Astrocyte of the cerebellum (primary cell): ENCODE data around the gene COA1.
"Not testable (repeated sequence)": the region's sequence is repeated elsewhere in the genome, so short reads cannot be mapped to it uniquely, and the experiment has no call there.

Source experiments
- DNase-seq: peaks from one replicate; pipeline ENCODE4 v3.0.0-alpha.2; 2011; ENCODE audit warnings: low read depth
- H3K4me3 ChIP-seq: 2 replicates; pipeline ENCODE4 v1.5.1; 2011; ENCODE audit warnings: mild to moderate bottlenecking, low read depth, low read length, moderate library complexity
- in situ Hi-C: cut with HindIII; loops from 2 replicates; pipeline ENCODE4 v1.10.0; 2017; ENCODE audit warnings: low sequenced_read_pairs
- TF ChIP-seq, protein P1 (sequence below): IDR thresholded peaks from 2 replicates; pipeline ENCODE4 v1.5.1; 2012; ENCODE audit warnings: low read length, low read depth, moderate library complexity, mild to moderate bottlenecking; ENCODE audit errors: missing control alignments

Gene COA1

DNA sequence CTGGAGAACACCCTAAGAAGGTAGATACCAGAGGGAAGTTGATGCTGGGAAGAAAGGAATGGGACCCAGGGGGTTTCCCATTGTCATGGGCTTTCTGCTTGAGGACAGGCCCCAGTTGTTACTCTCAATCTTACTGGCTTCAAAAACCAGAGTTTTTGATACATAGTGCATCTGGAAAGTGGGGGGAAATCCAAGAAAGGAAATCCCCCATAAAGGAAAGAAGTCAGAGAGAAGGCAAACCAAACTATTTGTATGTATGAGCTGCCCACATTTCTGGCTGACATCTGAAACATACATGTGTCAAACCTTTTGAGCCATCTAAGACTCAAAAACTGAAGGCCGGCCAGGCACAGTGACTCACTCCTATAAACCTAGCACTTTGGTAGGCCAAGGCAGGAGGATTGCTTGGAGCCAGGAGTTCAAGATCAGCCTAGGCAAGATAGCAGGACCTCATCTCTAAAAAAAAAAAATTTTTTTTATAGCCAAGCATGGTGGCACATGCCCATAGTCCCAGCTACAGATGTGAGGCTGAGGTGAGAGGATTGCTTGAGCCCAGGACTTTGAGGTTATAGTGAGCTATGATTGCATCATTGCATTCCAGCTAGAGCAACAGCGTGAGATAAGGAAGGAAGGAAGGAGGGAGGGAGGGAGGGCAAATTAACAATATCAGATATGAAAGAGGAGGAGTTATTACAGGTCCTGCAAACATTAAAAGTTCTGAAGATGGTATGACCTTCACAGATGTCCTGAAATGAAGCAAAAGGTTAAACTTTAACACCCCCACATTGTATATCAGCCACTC is 6.7 kb upstream of the COA1 start:
- DNase-seq, result no peak
- TF ChIP-seq, protein P1, sequence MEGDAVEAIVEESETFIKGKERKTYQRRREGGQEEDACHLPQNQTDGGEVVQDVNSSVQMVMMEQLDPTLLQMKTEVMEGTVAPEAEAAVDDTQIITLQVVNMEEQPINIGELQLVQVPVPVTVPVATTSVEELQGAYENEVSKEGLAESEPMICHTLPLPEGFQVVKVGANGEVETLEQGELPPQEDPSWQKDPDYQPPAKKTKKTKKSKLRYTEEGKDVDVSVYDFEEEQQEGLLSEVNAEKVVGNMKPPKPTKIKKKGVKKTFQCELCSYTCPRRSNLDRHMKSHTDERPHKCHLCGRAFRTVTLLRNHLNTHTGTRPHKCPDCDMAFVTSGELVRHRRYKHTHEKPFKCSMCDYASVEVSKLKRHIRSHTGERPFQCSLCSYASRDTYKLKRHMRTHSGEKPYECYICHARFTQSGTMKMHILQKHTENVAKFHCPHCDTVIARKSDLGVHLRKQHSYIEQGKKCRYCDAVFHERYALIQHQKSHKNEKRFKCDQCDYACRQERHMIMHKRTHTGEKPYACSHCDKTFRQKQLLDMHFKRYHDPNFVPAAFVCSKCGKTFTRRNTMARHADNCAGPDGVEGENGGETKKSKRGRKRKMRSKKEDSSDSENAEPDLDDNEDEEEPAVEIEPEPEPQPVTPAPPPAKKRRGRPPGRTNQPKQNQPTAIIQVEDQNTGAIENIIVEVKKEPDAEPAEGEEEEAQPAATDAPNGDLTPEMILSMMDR, result no peak
- in situ Hi-C loops, result no loop called here
- H3K4me3 ChIP-seq, result no peak overlapping the region

DNA sequence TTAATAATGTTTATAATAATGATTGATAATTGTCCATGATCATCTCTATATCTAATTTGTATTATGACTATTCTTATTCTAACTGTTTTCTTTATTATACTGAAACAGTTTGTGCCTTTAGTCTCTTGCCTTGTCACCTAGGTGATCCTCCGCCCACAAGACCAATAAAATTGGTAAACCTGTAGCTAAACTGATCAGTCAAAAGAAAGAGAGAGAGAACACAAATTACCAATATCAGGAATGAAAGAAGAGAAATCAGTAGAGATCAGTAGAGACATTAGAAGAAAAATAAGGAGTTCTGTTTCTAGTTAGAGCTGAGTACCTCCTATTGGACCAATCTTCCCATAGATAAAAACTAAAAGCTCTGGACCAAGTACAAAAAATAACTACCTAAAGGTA is 6.1 kb upstream of the COA1 start:
- in situ Hi-C loops, result no loop called here
- H3K4me3 ChIP-seq, result no peak overlapping the region

DNA sequence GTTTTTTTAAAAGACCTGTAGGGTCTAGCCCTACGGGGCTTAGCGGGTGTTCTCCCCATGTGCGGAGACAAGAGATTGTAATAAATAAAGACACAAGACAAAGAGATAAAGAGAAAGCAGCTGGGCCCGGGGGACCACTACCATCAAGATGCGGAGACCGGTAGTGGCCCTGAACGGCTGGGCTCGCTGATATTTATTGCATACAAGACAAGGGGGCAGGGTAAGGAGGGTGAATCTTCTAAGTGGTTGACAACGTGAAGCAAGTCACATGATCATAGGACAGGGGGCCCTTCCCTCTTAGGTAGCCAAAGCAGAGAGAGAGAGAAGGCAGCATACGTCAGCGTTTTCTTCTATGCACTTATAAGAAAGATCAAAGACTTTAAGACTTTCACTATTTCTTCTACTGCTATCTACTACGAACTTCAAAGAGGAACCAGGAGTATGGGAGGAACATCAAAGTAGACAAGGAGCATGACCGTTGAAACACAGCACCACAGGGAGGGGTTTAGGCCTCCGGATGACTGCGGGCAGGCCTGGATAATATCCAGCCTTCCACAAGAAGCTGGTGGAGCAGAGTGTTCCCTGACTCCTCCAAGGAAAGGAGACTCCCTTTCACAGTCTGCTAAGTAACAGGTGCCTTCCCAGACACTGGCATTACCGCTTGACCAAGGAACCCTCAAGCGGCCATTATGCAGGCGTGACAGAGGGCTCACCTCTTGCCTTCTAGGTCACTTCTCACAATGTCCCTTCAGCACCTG is 5.4 kb upstream of the COA1 start:
- H3K4me3 ChIP-seq, DNase-seq, in situ Hi-C loops: not testable (repeated sequence)

More for the DNA sequence above, 6.1 kb upstream of the COA1 start:
- no peak for DNase-seq
- TF ChIP-seq, protein P1, result no peak

DNA sequence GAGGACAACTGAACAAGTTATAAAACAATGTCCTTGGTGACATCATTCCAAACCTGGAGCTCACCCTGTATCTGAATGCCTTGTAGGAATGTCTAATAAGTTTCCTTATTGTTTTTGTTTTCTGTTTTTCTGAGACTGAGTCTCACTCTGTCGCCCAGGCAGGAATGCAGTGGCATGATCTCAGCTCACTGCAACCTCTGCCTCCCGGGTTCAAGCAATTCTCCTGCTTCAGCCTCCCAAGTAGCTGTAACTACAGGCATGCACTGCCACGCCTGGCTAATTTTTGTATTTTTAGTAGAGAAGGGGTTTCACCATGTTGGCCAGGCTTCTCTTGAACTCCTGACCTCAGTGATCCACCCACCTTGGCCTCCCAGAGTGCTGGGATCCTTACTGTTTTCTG is 2.2 kb upstream of the COA1 start:
- DNase-seq, in situ Hi-C loops, H3K4me3 ChIP-seq: not testable (repeated sequence)

DNA sequence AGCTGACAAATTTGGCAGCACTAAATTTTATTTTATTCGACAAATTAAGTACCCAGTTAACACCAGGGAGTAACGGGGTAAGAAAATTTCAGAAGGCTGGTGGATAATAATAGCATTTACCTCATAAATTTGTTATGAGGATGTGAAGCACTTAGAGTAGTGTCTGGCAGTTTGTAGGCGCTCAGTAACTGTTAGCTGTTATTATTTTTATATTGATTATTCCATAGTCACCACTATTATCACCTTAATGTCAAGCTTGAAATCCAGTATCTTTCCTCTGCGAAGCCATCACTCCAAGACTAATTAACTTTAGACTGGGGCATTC is 563 bp upstream of the COA1 start:
- DNase-seq, result no peak
- peak overlapping the region; percentile 95 for H3K4me3 ChIP-seq
- in situ Hi-C loops, result no loop called here
- TF ChIP-seq, protein P1, result no peak

DNA sequence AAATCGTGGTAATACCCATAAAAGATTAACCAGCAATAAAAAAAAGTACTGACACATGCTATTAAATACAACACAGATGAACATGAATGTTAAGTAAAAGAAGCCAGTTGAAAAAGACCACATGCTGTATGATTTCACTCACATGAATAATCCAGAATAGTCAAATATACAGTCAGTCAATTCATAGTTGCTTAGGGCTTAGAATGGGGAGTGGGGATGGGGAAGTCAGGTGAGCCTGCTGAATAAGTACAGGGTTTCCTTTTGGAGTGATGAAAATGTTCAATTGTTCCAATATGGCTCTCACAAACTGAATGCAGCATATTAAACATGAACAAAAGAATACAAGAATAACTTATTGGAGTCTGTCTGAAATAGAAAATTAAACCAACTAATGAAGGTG is 1.8 kb downstream of the COA1 start:
- in situ Hi-C loops, result no loop called here

DNA sequence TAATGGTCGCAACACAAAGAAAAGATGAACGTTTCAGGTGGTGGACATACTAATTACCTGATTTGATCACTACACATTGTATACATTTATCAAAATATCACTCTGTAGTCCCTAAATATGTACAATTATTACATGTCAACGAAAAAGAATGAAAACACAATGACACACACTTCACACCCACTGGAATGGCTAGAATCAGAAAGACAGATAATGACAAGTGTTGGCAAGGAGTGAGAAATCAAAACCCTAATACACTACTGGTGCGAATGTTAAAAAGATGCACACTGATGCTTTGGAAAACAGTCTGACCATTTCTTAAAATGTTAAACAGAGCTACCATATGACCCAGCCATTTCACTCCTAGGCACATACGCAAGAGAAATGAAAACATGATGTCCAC is 2.3 kb downstream of the COA1 start:
- TF ChIP-seq, protein P1, result no peak
- no peak for DNase-seq
- in situ Hi-C loops, result no loop called here
- H3K4me3 ChIP-seq, result no peak overlapping the region

More for the DNA sequence above, 1.8 kb downstream of the COA1 start:
- no peak for DNase-seq
- TF ChIP-seq, protein P1, result no peak
- H3K4me3 ChIP-seq, result no peak overlapping the region
